B cell (primary cell): ENCODE measurements around the gene VEZT. TPM values are rescaled to one million over a fixed set of nuclear protein-coding genes. Genes with fewer than 3 reads are reported as not detected.

ENCODE experiments used
- ATAC-seq: fragments of 200-7000 bp; cut with Tn5 transposase; one replicate; pipeline ENCODE4 v1.10.0; 2021; ENCODE audit warnings: low read depth, mild to moderate bottlenecking, moderate number of reproducible peaks, moderate library complexity
- CTCF ChIA-PET: fragments of 350-600 bp; sonication (Branson Sonifier 250); formaldehyde crosslinking; loops from one replicate; lab custom pipeline; 2021; ENCODE audit warnings: antibody characterized with exemption, inconsistent platforms; lab: Charles Lee
- POLR2A ChIA-PET: fragments of 350-600 bp; sonication (Branson Sonifier 250); formaldehyde crosslinking; loops from one replicate; lab custom pipeline; 2021; ENCODE audit warnings: antibody characterized with exemption; lab: Charles Lee
- DNase-seq: peaks from one replicate; pipeline ENCODE4 v3.0.0; 2013
- H2AFZ ChIP-seq: 2 replicates; pipeline ENCODE4 v1.6.1; 2012; ENCODE audit warnings: mild to moderate bottlenecking, low read depth, low read length; ENCODE audit not compliant: insufficient read depth, poor library complexity, severe bottlenecking
- H3K27ac ChIP-seq, 2 donors: 1 replicate in 1 of 2; 2 replicates in 1 of 2; pipeline ENCODE4 v1.5.1; 2012 to 2013; ENCODE audit warnings: low read length in 2 of 2, mild to moderate bottlenecking in 2 of 2, moderate library complexity in 1 of 2
- H3K27me3 ChIP-seq, 4 experiments: fragments of 200-600 bp in 1 of 4; sonication (generic) in 1 of 4; replicated peaks in 1 of 4; 1 replicate in 2 of 4; 2 replicates in 2 of 4; pipeline versions ENCODE4 v1.6.1 to v1.7.0; 2013 to 2016; ENCODE audit warnings: low read length in 3 of 4, mild to moderate bottlenecking in 2 of 4, mixed read lengths in 1 of 4, moderate library complexity in 1 of 4; ENCODE audit not compliant: insufficient read depth in 4 of 4, control insufficient read depth in 3 of 4; ENCODE audit errors: control extremely low read depth in 1 of 4
- H3K36me3 ChIP-seq, 2 experiments: replicated peaks in 1 of 2; 1 replicate in 1 of 2; 2 replicates in 1 of 2; pipeline versions ENCODE4 v1.6.1 to v1.7.1; 2013; ENCODE audit warnings: low read length in 1 of 2; ENCODE audit not compliant: insufficient read depth in 2 of 2, control insufficient read depth in 1 of 2; ENCODE audit errors: control extremely low read depth in 1 of 2, extremely low read depth in 1 of 2
- H3K4me1 ChIP-seq, 2 donors: fragments of 200-600 bp in 1 of 2; sonication (generic) in 1 of 2; 1 replicate in 1 of 2; 2 replicates in 1 of 2; pipeline versions ENCODE4 v1.5.1 to v1.6.1; 2013 to 2017; ENCODE audit warnings: low read length in 2 of 2; ENCODE audit not compliant: control insufficient read depth in 2 of 2, insufficient read depth in 2 of 2
- H3K4me2 ChIP-seq: replicated peaks from 2 replicates; pipeline ENCODE3; 2012; ENCODE audit warnings: mild to moderate bottlenecking, low read depth, low read length; ENCODE audit not compliant: poor library complexity, severe bottlenecking
- H3K4me3 ChIP-seq, 5 experiments: fragments of 200-600 bp in 1 of 5; sonication (generic) in 1 of 5; 1 replicate in 3 of 5; 2 replicates in 2 of 5; pipeline versions ENCODE4 v1.5.1 to v1.7.0; 2011 to 2016; ENCODE audit warnings: low read length in 4 of 5, mild to moderate bottlenecking in 4 of 5, low read depth in 2 of 5, control low read depth in 1 of 5, moderate library complexity in 1 of 5; ENCODE audit not compliant: insufficient read depth in 1 of 5; ENCODE audit errors: control extremely low read depth in 1 of 5, extremely low read depth in 1 of 5
- H3K79me2 ChIP-seq: fragments of 200-600 bp; sonication (generic); one replicate; pipeline ENCODE4 v1.6.0; 2016; ENCODE audit warnings: low read length; ENCODE audit not compliant: control insufficient read depth, insufficient read depth
- H3K9ac ChIP-seq: fragments of 200-600 bp; sonication (generic); 2 replicates; pipeline ENCODE4 v1.6.1; 2017; ENCODE audit warnings: mild to moderate bottlenecking, low read length, moderate library complexity
- H3K9me3 ChIP-seq, 3 donors: one replicate each; pipeline versions ENCODE4 v1.6.1 to v1.7.1; 2013; ENCODE audit warnings: low read length in 2 of 3; ENCODE audit not compliant: control insufficient read depth in 2 of 3, insufficient read depth in 1 of 3; ENCODE audit errors: control extremely low read depth in 1 of 3
- H4K20me1 ChIP-seq: 2 replicates; pipeline ENCODE4 v1.6.0; 2012; ENCODE audit warnings: mild to moderate bottlenecking, low read length; ENCODE audit not compliant: insufficient read depth, control insufficient read depth, poor library complexity, severe bottlenecking
- H3K27ac Mint-ChIP-seq: one replicate; pipeline ENCODE4 v1.8.0; 2021; ENCODE audit warnings: mixed read lengths
- H3K27me3 Mint-ChIP-seq: one replicate; pipeline ENCODE4 v1.8.0; 2021; ENCODE audit warnings: mixed read lengths
- H3K4me1 Mint-ChIP-seq: one replicate; pipeline ENCODE4 v1.8.0; 2021; ENCODE audit warnings: mixed read lengths
- H3K4me3 Mint-ChIP-seq: one replicate; pipeline ENCODE4 v1.8.0; 2021; ENCODE audit warnings: mixed read lengths
- H3K9me3 Mint-ChIP-seq: one replicate; pipeline ENCODE4 v1.8.0; 2022; ENCODE audit warnings: mixed read lengths; ENCODE audit not compliant: insufficient read depth
- EZH2 ChIP-seq: IDR thresholded peaks from 2 replicates; pipeline ENCODE4 v1.6.1; 2012; ENCODE audit warnings: borderline replicate concordance, low read depth, mild to moderate bottlenecking, moderate library complexity, low read length; ENCODE audit not compliant: insufficient read depth, poor library complexity, severe bottlenecking
- WGBS: methylation state at CpG from one replicate; pipeline ENCODE4 v1.1.5; 2013; ENCODE audit warnings: missing lambda C conversion rate; ENCODE audit not compliant: insufficient coverage; 5-methylcytosine and 5-hydroxymethylcytosine counted together
- intact Hi-C: fragments of 100-400 bp; cut with micrococcal nuclease; formaldehyde crosslinking; loops from one replicate; pipeline ENCODE4 v1.10.0; 2022
- polyA plus RNA-seq: library from polyadenylated mRNA; depleted of rRNA; stranded (reverse); fragments of >200 nt; gene quantifications from 2 replicates; pipeline ENCODE4 v1.2.3, GENCODE V29; 2012
- total RNA-seq, 2 donors: library from RNA; stranded (reverse); fragments of 120-200 nt in 1 of 2; gene quantifications; 1 replicate in 1 of 2; 2 replicates in 1 of 2; pipeline versions ENCODE4 v1.2.3 to v1.2.4, GENCODE V29; 2013 to 2022
- TF ChIP-seq, protein P1 (sequence below): fragments of 200-600 bp; IDR thresholded peaks from one replicate; pipeline ENCODE4 v1.8.0; 2022; ENCODE audit warnings: antibody characterized with exemption, mild to moderate bottlenecking

The VEZT gene
- total and polyA plus RNA-seq, 2 donors (not counting 1 experiment from before 2014, with no cell fraction given) = 19.9 to 61.8 TPM

DNA sequence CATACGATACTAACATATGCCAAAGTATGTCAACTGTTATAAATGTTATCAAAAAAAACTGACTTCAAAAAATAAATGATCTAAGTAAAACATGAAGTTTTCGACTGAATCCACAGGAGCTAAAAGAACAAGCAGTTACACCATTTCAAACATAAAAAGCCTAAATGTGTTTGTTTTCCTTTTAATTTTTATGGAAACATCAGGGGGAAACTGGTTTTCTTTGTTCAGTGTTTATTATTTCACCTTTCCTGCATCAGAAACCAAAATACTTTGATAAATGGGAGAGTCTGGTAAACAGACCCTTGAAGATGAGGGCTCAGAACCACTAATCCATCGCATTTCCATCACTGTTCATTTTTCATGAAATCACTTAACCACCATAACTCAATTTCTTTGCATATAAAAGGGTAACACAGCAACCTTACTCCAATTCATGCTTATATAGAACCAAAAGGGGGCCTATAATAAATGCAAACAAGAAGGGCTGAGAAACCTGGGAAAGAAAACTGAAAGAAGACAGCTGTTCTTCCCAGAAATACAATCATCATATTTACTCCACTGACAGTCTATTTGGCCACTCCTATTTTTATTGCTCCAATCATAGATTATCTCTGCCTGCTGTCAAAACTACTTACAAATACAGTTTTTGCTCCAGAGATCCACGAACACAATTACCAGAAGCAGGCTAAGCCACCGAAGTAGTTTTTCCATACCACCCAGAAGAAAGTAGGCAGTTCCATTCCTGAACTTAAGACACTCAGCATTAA, 17.3 kb upstream of the VEZT start:
- intact Hi-C loops = no loop called here
- peak overlapping the region in 1 of 2 donors; percentile 23 for H3K27ac ChIP-seq
- 89% methylated on average over 3 of the region's 5 CpGs for WGBS
- no peaks in the 10 kb centered on the region for H4K20me1 ChIP-seq
- DNase-seq (no peak), ATAC-seq (no peak)
- H3K4me2 ChIP-seq = peak overlapping the region; percentile 17
- peak overlapping the region; percentile 33 for H3K4me3 Mint-ChIP-seq
- H3K4me3 ChIP-seq = no peak overlapping the region
- POLR2A ChIA-PET = interaction anchor here (0.6 kb wide), 1 partner anchor 15 kb away, joined by 8 read pairs; no protein-coding TSS in a partner anchor
- peak overlapping the region; percentile 12 for H2AFZ ChIP-seq
- no peaks in the 10 kb centered on the region for H3K9me3 ChIP-seq
- no peak overlapping the region for H3K9ac ChIP-seq
- no peaks in the 10 kb centered on the region for H3K36me3 ChIP-seq
- H3K4me1 ChIP-seq = peaks cover 4 to 13% of the 10 kb centered on the region in 2 donors
- H3K27me3 Mint-ChIP-seq = no peaks in the 10 kb centered on the region
- H3K27me3 ChIP-seq = no peaks in the 10 kb centered on the region
- peaks cover 47% of the 10 kb centered on the region for H3K4me1 Mint-ChIP-seq
- peak overlapping the region; percentile 39 for H3K27ac Mint-ChIP-seq
- CTCF ChIA-PET = interaction anchor here (0.7 to 2.1 kb wide), 3 partner anchors 15 to 348 kb away, joined by 3 to 7 read pairs (median 5); partner anchors contain the start of genes FGD6 and VEZT
- H3K9me3 Mint-ChIP-seq = no peaks in the 10 kb centered on the region
- no peak for TF ChIP-seq EZH2
- TF ChIP-seq, protein P1, sequence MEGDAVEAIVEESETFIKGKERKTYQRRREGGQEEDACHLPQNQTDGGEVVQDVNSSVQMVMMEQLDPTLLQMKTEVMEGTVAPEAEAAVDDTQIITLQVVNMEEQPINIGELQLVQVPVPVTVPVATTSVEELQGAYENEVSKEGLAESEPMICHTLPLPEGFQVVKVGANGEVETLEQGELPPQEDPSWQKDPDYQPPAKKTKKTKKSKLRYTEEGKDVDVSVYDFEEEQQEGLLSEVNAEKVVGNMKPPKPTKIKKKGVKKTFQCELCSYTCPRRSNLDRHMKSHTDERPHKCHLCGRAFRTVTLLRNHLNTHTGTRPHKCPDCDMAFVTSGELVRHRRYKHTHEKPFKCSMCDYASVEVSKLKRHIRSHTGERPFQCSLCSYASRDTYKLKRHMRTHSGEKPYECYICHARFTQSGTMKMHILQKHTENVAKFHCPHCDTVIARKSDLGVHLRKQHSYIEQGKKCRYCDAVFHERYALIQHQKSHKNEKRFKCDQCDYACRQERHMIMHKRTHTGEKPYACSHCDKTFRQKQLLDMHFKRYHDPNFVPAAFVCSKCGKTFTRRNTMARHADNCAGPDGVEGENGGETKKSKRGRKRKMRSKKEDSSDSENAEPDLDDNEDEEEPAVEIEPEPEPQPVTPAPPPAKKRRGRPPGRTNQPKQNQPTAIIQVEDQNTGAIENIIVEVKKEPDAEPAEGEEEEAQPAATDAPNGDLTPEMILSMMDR = no peak
- no peaks in the 10 kb centered on the region for H3K79me2 ChIP-seq

DNA sequence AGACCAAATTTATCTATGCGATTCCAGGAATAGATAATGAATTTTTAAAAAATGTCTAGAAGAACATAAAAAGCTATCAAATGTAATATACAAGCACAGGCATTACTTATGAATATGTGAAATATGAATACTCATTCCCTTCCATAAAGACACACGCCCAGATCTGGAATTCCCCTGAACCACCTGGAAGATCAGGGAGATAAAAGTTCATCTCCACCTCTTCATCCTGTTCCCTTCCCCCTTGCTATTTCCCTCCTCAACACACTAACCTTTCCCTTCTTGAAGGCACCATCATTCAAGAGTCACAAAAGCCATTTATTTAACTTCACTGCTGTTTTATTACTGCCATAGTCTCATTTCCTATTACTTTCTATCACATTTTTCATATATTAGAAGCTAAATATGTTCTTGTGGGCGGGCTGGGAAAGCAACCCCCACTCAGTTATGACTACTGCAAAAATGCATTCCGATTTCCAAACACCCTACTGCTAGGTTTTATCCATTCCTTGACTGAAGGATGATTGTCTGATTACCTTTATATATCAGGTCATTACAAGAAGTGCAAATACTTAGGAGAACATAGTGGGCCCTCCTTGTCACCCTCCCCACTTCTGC, 16.4 kb upstream of the VEZT start:
- Mint-ChIP-seq H3K27me3 (no peaks in the 10 kb centered on the region), H3K4me1 (peaks cover 53% of the 10 kb centered on the region), H3K27ac (peak overlapping the region; percentile 62), H3K9me3 (no peaks in the 10 kb centered on the region), H3K4me3 (peak overlapping the region; percentile 40)
- Histone ChIP-seq H3K27me3 (no peaks in the 10 kb centered on the region), H3K9me3 (no peaks in the 10 kb centered on the region), H3K9ac (no peak overlapping the region), H3K27ac (no peak overlapping the region), H2AFZ (no peak overlapping the region), H3K79me2 (no peaks in the 10 kb centered on the region), H4K20me1 (no peaks in the 10 kb centered on the region), H3K4me2 (no peak overlapping the region), H3K4me3 (no peak overlapping the region), H3K36me3 (no peaks in the 10 kb centered on the region), H3K4me1 (peaks cover 4 to 13% of the 10 kb centered on the region in 2 donors)
- TF ChIP-seq EZH2 = no peak
- TF ChIP-seq, protein P1 = no peak
- ATAC-seq (no peak), DNase-seq (no peak)
- WGBS = 78% methylated on average over 1 of the region's 4 CpGs
- ChIA-PET POLR2A (no interaction called here), CTCF (interaction anchor here (0.7 to 2.2 kb wide), 2 partner anchors 14 to 347 kb away, joined by 3 to 7 read pairs; no protein-coding TSS in a partner anchor)
- intact Hi-C loops = no loop called here
